GM21447 (cell line): ENCODE data around the gene ADAMTS17.

Experiments
- ATAC-seq: cut with Tn5 transposase; IDR thresholded peaks from one replicate; pipeline ENCODE4 v1.9.1; 2021; ENCODE audit not compliant: unreplicated experiment

Gene ADAMTS17

GRCh38 chr15:100056411-100057072, 285.2 kb downstream of the ADAMTS17 start:
- ATAC-seq = no peak

GRCh38 chr15:100055821-100056220, 286.0 kb downstream of the ADAMTS17 start:
- ATAC-seq = no peak

GRCh38 chr15:100054539-100054938, 287.2 kb downstream of the ADAMTS17 start:
- ATAC-seq = no peak

GRCh38 chr15:100053474-100054121, 288.2 kb downstream of the ADAMTS17 start:
- ATAC-seq = no peak

GRCh38 chr15:100052716-100053473, 288.9 kb downstream of the ADAMTS17 start:
- ATAC-seq = no peak

GRCh38 chr15:100050877-100051786, 290.6 kb downstream of the ADAMTS17 start:
- no peak for ATAC-seq

GRCh38 chr15:100049936-100050876, 291.6 kb downstream of the ADAMTS17 start:
- ATAC-seq = no peak

DNA sequence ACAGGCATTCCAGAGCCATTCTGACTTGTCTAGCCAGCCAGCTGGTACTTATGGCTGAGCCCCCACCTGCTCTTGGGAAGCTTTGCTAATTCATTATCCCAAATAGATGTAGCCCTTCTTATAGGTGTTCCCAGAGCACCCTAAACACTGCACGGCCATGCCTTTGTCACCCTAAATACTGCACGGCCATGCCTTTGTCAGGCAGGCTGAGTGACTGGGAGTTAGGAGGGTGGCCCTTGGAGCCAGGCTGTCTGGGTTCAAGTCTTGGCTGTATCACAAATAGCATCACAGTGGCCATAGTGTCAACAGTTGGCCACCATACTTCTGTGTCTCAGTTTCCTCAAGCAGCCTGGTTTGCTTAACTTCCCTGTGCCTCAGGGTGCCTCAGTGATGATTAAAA, 292.3 kb downstream of the ADAMTS17 start:
- ATAC-seq = no peak

- no peak for ATAC-seq
Observed at GRCh38 chr15:100048736-100049135, 293.0 kb downstream of the ADAMTS17 start.

DNA sequence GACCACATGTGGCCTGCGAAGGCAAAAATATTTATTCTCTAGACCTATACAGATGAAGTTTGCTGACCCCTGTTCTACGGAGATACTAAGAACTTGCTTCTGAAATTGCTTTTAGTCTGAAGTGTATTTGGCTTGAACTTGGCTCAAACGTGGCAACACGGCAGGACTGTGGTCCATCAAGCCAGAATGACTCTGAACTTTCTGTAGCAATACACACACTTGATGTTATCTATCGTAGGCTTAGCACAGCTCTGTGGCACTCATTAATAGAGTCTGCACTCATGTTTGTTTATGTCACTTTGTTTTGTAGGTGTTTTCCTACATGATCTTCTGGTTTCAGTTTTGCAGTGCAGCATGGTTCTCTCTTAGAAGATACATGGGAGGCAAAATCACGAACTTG, 298.1 kb downstream of the ADAMTS17 start:
- no peak for ATAC-seq

DNA sequence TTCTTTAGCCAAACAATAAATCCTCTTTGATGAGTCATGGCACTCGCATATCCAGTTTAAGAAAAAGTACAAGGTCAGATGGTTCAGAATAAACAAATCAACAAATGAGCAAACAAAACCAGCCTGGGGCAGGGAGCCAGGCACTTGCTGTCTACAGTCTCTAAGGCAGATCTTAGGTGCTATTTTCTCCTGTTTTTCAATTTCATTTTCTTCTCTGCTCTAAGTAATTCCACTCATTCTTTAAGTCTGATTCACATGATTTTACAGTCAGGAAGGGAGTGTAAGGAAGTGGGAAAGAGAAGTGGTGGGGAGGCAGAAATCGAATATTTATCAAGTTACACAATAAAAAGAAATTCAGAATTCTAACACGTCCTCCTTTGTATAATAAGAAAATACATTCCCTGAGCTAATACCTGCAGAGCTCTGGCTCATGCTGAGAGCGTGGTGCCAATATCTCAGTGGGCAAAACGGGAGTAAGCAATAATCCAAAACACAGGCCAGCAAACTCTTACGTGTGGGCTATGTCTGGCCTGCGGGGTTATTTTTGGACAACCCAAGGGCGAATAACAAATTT, 298.6 kb downstream of the ADAMTS17 start:
- no peak for ATAC-seq

GRCh38 chr15:100042558-100042957, 299.2 kb downstream of the ADAMTS17 start:
- ATAC-seq = no peak

GRCh38 chr15:100041127-100041828, 300.5 kb downstream of the ADAMTS17 start:
- no peak for ATAC-seq

- ATAC-seq = no peak
Observed at GRCh38 chr15:100039994-100040393, 301.8 kb downstream of the ADAMTS17 start.

DNA sequence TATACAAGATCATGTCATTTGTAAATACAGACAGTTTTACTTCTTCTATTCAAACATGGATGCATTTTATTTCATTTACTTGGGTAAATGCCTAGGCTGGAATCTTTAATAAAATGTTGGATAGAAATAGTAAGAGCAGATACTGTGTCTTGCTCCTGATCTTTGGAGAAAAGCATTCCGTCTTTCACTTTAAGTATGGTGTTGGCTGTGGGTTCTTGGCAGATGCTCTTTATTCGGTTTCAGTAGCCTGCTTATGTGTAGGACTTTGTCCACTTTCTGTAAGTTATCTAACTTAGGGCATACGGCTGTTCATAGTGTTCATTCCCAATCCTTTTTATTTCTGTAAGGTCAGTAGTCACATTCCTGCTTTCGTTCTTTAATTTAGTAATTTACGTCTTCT, 303.0 kb downstream of the ADAMTS17 start:
- no peak for ATAC-seq

GRCh38 chr15:100037901-100038300, 303.9 kb downstream of the ADAMTS17 start:
- no peak for ATAC-seq

- no peak for ATAC-seq
Observed at GRCh38 chr15:100036015-100036414, 305.8 kb downstream of the ADAMTS17 start.

DNA sequence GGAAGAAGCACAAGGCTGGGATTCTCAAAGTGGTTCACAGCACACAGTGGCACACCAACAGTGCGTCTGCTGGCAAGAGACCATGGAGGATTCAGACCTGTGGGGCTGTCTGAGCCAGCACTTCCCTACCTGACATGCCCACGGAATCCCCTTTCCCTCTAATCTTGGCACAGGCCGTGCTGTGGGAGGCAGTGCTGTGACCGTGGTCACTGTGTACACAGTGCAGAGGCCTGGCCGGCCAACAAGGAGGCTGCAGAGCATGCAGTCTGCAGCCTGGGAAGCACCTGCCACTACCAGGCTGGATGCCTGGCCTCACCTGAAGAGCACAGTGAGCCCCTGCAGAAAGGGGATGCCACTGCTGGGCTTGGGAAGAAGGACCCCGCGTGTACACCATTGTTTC, 307.6 kb downstream of the ADAMTS17 start:
- ATAC-seq = no peak
